Left lung (tissue), 10 donors: ENCODE data around the gene CCL11. TPM values are rescaled to one million over a fixed set of nuclear protein-coding genes. Genes with fewer than 3 reads are reported as not detected.
A peak's percentile ranks its signal among the peaks of the same experiment; 100 is the strongest.
"Not testable (repeated sequence)": the region's sequence is repeated elsewhere in the genome, so short reads cannot be mapped to it uniquely, and the experiment has no call there.

Source experiments
- ATAC-seq: fragments of 200-7000 bp; cut with Tn5 transposase; one replicate; pipeline ENCODE4 v1.9.1; 2020; ENCODE audit warnings: moderate library complexity
- DNase-seq, 4 donors: peaks; one replicate each; pipeline ENCODE4 v3.0.0-alpha.2; 2013 to 2020
- H3K27ac ChIP-seq, 2 donors: fragments of 200-600 bp; sonication (generic) in 1 of 2; one replicate each; pipeline versions ENCODE4 v1.5.0 to v1.8.0; 2020 to 2021
- H3K27me3 ChIP-seq, 2 donors: fragments of 200-600 bp; sonication (generic) in 1 of 2; one replicate each; pipeline versions ENCODE4 v1.5.0 to v1.8.0; 2020 to 2021
- H3K36me3 ChIP-seq, 2 donors: fragments of 200-600 bp; sonication (generic) in 1 of 2; one replicate each; pipeline versions ENCODE4 v1.5.0 to v1.8.0; 2020 to 2021
- H3K4me1 ChIP-seq, 2 donors: fragments of 200-600 bp; one replicate each; pipeline ENCODE4 v1.8.0; 2021
- H3K4me3 ChIP-seq, 2 donors: fragments of 200-600 bp; sonication (generic) in 1 of 2; one replicate each; pipeline versions ENCODE4 v1.5.0 to v1.8.0; 2020 to 2021; ENCODE audit warnings: mild to moderate bottlenecking in 1 of 2
- H3K9me3 ChIP-seq, 2 donors: fragments of 200-600 bp; sonication (generic) in 1 of 2; one replicate each; pipeline versions ENCODE4 v1.5.0 to v1.8.0; 2020 to 2021
- intact Hi-C, 2 donors: fragments of 100-400 bp; cut with DNase I; formaldehyde crosslinking; loops; one replicate each; pipeline versions ENCODE4 v1.11.2 to v1.14.2; 2022
- polyA plus RNA-seq, 6 donors: library from polyadenylated mRNA; unstranded; fragments of 120-200 nt; gene quantifications; one replicate each; pipeline ENCODE4 v1.2.1, GENCODE V29; 2013; ENCODE audit not compliant: insufficient read length in 6 of 6
- total RNA-seq, 2 donors: library from RNA; stranded (reverse); fragmentation: NEBNext Ultra II Directional; extraction: Animal tissue kit (Norgen Biotek cat#: 25700); gene quantifications; one replicate each; pipeline ENCODE4 v1.2.1, GENCODE V29; 2021
- TF ChIP-seq, protein P1 (sequence below), 2 donors: fragments of 200-600 bp; sonication (generic) in 1 of 2; IDR thresholded peaks; one replicate each; pipeline versions ENCODE4 v1.5.0 to v1.8.0; 2021; ENCODE audit warnings: antibody characterized with exemption in 2 of 2
- donor health status: DM: no; HTN: yes; CAD: no.
- donor health status: DM: no; HTN: no; CAD: no.

The CCL11 gene
- total and polyA plus RNA-seq, 8 donors = 0.20 to 0.99 (median 0.39) TPM

DNA sequence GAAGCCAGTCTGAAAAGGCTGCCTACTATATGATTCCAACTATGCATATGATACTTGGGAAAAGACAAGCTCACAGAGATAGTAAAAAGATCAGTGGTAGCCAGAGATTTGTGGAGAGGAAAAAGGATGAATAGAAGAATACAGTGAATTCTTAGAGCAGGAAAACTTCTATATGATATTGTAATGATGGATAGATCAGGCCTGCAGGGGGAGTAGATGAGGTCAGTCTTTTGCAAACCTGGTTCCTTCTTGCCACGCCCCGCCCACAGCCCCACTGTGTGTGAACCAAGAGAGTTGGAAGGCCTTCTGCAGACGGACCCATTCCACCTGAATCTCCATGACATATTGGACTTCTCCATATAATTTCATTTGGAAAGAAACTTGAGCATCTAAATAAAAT is 32.9 kb downstream of the CCL11 start:
- ATAC-seq (peak; percentile 40), DNase-seq (peak in 1 of 4 donors; percentile 76)
- intact Hi-C loops = no loop called here
- Histone ChIP-seq H3K27me3 (no peaks in the 10 kb centered on the region), H3K27ac (no peak overlapping the region), H3K4me3 (no peak overlapping the region), H3K36me3 (no peaks in the 10 kb centered on the region), H3K4me1 (peaks cover 0 to 25% of the 10 kb centered on the region in 2 donors), H3K9me3 (no peaks in the 10 kb centered on the region)
- TF ChIP-seq, protein P1, sequence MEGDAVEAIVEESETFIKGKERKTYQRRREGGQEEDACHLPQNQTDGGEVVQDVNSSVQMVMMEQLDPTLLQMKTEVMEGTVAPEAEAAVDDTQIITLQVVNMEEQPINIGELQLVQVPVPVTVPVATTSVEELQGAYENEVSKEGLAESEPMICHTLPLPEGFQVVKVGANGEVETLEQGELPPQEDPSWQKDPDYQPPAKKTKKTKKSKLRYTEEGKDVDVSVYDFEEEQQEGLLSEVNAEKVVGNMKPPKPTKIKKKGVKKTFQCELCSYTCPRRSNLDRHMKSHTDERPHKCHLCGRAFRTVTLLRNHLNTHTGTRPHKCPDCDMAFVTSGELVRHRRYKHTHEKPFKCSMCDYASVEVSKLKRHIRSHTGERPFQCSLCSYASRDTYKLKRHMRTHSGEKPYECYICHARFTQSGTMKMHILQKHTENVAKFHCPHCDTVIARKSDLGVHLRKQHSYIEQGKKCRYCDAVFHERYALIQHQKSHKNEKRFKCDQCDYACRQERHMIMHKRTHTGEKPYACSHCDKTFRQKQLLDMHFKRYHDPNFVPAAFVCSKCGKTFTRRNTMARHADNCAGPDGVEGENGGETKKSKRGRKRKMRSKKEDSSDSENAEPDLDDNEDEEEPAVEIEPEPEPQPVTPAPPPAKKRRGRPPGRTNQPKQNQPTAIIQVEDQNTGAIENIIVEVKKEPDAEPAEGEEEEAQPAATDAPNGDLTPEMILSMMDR (IDR thresholded peaks at IDR 0.05) = no peak

DNA sequence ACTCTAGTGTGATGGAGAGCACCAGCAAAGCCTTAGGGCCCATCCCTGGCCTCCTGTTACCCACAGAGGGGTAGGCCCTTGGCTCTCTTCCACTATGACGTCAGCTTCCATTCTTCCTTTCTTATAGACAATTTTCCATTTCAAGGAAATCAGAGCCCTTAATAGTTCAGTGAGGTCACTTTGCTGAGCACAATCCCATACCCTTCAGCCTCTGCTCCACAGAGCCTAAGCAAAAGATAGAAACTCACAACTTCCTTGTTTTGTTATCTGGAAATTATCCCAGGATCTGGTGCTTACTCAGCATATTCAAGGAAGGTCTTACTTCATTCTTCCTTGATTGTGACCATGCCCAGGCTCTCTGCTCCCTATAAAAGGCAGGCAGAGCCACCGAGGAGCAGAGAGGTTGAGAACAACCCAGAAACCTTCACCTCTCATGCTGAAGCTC is 33.5 kb downstream of the CCL11 start, which contains the start of gene CCL8:
TSS of gene CCL8 (plus strand) at position 397 of the 445 bp plus-strand sequence. CDS start 67 bp downstream, outside the sequence.
- no peaks in the 10 kb centered on the region for H3K9me3 ChIP-seq
- intact Hi-C loops = no loop called here
- ATAC-seq (peak; percentile 57), DNase-seq (no peak)
- H3K27me3 ChIP-seq = no peaks in the 10 kb centered on the region
- H3K36me3 ChIP-seq = no peaks in the 10 kb centered on the region
- TF ChIP-seq, protein P1 (IDR thresholded peaks at IDR 0.05) = no peak
- H3K4me3 ChIP-seq = no peak within 1 kb of the TSS
- no peak within 1 kb of the TSS for H3K27ac ChIP-seq
- H3K4me1 ChIP-seq = peaks cover 0 to 19% of the 10 kb centered on the region in 2 donors

DNA sequence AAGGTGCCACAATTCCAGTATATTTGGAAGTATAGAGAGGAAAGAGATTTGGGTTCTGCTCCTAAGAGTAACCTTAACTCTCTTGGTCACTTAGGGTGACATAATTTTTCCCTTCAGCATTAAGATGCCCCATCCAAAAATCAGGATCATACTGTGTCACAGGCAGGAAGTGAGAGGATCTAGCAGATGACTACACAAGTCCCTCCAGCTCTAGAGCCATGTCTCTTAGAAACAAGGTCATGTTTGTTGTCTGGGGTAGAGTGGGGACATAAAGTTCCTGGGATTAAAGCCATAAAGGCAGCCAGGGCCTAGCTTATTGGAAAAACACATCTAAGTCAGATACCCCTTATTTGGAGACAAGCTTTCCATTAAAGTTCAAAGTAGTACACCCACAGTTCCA is 36.4 kb downstream of the CCL11 start:
- Histone ChIP-seq H3K36me3 (no peaks in the 10 kb centered on the region), H3K4me3 (no peak overlapping the region), H3K4me1 (peaks cover 0 to 8% of the 10 kb centered on the region in 2 donors), H3K9me3 (peaks cover 0 to 9% of the 10 kb centered on the region in 2 donors), H3K27me3 (no peaks in the 10 kb centered on the region), H3K27ac (no peak overlapping the region)
- DNase-seq (no peak), ATAC-seq (no peak)
- intact Hi-C loops = no loop called here
- TF ChIP-seq, protein P1 (IDR thresholded peaks at IDR 0.05) = no peak

DNA sequence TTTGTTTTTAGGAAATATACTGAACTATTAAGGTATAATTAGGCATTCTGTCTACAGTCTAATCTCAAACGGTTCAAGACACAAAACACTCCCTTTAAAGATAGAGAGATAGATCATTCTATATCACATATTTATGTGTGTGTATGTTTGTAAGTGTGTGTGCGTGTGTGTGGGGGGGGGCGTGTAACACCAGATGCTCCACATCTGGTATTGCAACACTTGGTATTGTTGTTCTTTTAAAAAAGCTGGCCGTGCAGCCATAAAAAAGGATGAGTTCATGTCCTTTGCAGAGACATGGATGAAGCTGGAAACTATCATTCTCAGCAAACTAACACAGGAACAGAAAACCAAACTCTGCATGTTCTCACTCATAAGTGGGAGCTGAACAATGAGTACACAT is 42.0 kb downstream of the CCL11 start:
- H3K27me3 ChIP-seq, H3K4me3 ChIP-seq, ATAC-seq, H3K36me3 ChIP-seq, H3K4me1 ChIP-seq, intact Hi-C loops, H3K27ac ChIP-seq, H3K9me3 ChIP-seq: not testable (repeated sequence)
- DNase-seq = peak in 2 of 4 donors; percentile 78 to 84

DNA sequence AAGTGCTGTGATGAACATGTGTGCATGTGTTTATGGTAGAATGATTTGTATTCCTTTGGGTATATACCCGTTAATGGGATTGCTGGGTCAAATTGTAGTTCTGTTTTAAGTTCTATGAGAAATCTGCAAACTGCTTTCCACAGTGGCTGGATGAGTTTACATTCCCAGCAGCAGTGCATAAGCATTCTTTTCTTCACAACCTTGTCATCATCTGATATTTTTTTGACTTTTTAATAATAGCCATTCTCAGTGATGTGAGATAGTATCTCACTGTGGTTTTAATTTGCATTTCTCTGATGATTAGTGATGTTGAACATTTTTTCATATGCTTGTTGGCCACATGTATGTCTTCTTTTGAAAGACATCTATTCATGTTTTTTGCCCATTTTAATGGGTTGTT is 52.2 kb downstream of the CCL11 start:
- H3K9me3 ChIP-seq = no peaks in the 10 kb centered on the region
- ATAC-seq (no peak), DNase-seq (no peak)
- no peak overlapping the region for H3K27ac ChIP-seq
- no peaks in the 10 kb centered on the region for H3K4me1 ChIP-seq
- intact Hi-C loops = no loop called here
- H3K4me3 ChIP-seq = no peak overlapping the region
- TF ChIP-seq, protein P1 (IDR thresholded peaks at IDR 0.05) = no peak
- H3K27me3 ChIP-seq = peaks cover 0 to 5% of the 10 kb centered on the region in 2 donors
- H3K36me3 ChIP-seq = no peaks in the 10 kb centered on the region

Other genes with a start within 250 kb of the CCL11 start
- 100 to 1,000 TPM in 1 of 2 donors, 10 to 100 TPM in 1; 50.0 to 444 TPM for gene CCL2, start 30.5 kb upstream of the CCL11 start, total RNA-seq
- gene CCL2, start 30.5 kb upstream of the CCL11 start, polyA plus RNA-seq = 10 to 100 TPM; 47.4 to 66.1 (median 56.7) TPM
- 1 to 10 TPM in 1 of 2 donors, under 1 TPM in 1; 0.96 to 3.7 TPM for gene CCL7, start 15.5 kb upstream of the CCL11 start, total RNA-seq
- gene CCL7, start 15.5 kb upstream of the CCL11 start, polyA plus RNA-seq = not detected
- gene CCL8, start 33.7 kb downstream of the CCL11 start, total RNA-seq = 1 to 10 TPM in 1 of 2 donors, under 1 TPM in 1; 0.96 to 7.3 TPM
- under 1 TPM; 0.31 to 0.92 (median 0.50) TPM for gene CCL8, start 33.7 kb downstream of the CCL11 start, polyA plus RNA-seq
- gene CCL13, start 70.7 kb downstream of the CCL11 start, total RNA-seq = 10 to 100 TPM; 29.0 to 29.3 TPM
- gene CCL13, start 70.7 kb downstream of the CCL11 start, polyA plus RNA-seq = 1 to 10 TPM in 3 of 6 donors, under 1 TPM in 2, not detected in 1; 0.74 to 1.9 (median 1.0) TPM
- gene CCL1, start 77.5 kb downstream of the CCL11 start, total RNA-seq = not detected
- not detected for gene CCL1, start 77.5 kb downstream of the CCL11 start, polyA plus RNA-seq